HG03575 (cell line): ENCODE results near the gene RNF43.

Experiments
- ATAC-seq: cut with Tn5 transposase; IDR thresholded peaks from one replicate; pipeline ENCODE4 v1.9.1; 2021; ENCODE audit not compliant: unreplicated experiment, insufficient number of reproducible peaks, low FRiP score; ENCODE audit errors: extremely low read depth

The RNF43 gene

DNA sequence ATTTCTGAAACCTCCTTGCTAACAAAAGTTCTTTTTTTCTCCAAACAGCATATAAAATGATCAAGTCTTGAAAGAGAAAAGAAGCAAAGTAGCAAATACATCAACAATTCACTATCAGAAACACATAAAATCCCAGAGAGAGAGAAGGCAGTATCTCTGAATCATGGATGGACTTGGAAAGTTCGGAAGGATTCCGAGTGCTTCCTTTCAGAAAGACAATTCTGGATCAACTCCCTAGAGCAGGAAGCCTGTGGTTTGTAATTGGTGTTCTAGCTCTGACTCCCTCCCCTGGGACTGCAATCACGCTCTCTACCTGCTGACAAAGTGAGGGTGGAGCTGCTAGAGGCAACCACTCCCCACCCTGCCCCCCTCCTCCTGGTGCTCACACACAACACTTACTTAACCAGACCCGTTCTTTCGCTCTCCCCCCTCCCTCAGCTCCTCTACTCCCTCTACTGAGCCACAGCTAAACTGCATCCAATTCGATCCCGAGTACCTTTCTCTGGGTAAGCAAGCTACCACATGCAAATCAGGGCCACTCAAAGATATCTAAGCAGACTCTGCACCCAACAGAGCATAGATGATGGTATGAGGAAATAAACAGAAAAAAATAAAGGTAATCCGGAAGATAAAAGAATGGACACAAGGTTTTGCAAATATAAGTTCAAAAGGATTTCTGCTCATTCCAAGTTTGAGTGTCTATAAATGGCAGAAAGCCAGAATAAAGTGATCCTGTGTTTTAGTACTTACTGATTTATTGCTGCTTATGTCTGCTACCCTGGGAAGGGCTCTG is at the start of gene RNF43:
Gene RNF43 (minus strand): TSS at position 235 of the 793 bp plus-strand sequence. CDS start 1,957 bp downstream, outside the sequence.
- ATAC-seq: peak; percentile 52

- ATAC-seq: no peak
Observed at GRCh38 chr17:58455491-58455890, 38.2 kb upstream of the RNF43 start.

GRCh38 chr17:58452738-58453137 is 35.4 kb upstream of the RNF43 start:
- ATAC-seq: no peak

DNA sequence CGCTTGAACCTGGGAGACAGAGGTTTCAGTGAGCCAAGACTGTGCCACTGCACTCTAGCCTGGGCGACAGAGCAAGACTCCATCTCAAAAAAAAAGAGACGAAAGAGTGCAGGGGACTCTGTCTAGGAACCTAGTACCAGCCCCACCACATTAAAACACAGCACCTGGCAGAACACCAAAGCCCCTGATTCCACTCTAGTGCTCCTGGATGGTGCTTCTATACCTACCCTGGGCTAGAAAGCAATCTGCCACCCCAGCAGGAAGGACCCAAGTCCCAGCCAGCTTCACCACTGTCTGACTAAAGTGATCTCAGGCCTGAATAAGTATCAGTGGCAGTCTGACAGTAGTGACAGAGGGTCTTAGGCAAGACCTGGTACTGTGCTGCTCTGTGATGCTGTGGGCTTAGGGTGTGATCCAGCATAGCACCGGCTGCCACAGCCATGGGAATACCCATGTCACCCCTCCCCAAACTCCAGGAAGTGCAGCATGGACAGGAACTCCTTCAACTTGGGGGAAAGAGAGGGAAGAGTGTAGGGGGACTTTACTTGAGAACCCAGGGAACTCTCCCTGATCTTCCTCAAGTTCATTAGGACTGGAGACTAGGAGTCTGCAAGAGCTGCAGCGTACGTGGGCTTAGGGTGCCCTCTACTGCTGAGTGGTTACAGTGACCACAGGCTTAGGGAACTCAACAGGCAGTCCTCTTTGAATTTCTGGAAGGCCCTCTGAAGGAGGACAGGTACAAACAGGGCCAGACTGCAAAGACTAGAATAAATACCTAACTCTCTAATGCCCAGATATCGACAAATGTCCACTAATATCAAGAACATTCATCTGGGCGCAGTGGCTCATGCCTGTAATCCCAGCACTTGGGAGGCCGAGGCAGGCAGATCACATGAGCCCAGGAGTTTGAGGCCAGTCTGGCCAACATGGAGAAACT is 30.0 kb upstream of the RNF43 start:
- ATAC-seq: no peak

DNA sequence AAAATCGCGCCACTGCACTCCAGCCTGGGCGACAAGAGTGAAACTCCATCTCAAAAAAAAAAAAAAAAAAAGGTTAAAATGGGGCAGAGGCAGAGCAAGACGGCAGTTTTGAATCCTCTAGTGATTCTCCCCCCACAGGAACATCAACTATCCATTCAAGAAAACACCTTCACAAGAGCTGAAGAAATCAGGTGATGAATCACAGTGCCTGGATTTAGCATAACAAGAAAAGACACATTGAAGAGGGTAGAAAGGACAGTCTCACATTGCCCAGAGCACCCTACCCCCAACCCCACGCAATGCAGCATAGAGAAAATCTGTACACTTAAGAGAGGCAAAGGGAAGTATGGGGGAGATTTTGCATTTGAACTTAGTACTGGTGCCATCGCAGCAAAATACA is 28.8 kb upstream of the RNF43 start:
- ATAC-seq: no peak

GRCh38 chr17:58436805-58437239 is 19.5 kb upstream of the RNF43 start:
- ATAC-seq: no peak

DNA sequence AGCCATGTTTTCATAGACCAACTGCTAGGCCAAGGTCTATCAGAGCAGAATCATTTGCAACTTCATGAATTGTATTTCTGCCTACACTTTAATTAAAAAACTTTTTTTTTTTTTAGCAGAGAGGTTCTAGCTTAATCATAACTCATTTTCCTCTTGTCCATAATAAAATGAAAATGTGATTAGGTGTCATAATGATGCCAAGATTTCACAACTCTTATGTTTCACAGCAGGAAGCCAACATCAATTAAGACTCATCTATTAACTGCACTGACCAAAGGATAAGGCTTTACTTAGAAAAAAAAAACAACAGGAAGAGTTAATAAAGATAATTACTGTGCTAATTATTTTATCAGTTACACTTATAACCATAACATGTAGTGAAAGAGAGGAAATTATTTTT is 18.9 kb upstream of the RNF43 start:
- ATAC-seq: no peak

- no peak for ATAC-seq
Observed at GRCh38 chr17:58432806-58433573, 15.7 kb upstream of the RNF43 start.

GRCh38 chr17:58427807-58428206 is 10.5 kb upstream of the RNF43 start:
- ATAC-seq: no peak

DNA sequence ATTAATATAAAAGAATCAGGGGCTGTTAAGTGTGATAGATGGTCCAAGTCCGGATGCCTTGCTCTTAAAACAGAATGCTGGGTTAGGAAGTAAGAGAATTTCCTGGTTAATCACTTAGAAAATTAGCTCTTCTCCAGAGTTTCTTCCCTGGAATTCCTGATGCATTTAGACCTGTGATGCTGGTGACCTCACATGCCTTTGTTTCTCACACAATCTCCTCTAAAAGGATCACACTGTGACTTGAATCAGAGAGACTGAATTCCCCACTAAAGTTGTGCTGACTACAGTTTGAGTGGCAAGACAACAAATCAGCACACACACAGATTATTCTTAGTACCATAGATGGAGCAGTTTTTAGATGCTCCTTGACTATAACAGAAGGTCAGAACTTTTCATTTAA is 4.4 kb upstream of the RNF43 start:
- ATAC-seq: no peak

DNA sequence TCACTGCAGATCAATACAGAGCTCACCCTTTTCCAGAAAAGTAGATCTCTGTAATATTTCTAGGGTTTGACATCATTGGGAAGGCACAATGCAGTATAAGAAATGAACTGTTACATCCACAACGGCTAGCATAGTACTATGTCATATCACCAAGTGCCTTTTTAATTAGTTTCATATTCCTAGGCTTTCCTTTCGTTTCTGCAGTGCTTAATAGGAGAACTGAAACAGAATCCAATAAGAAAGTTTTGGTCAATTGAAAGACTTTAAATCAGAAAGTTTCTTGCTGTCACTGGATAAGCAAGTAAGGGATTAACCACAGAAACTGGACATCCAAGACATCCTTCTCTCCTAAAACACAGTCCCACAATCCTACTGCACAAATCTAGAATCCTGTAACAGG is 3.5 kb upstream of the RNF43 start:
- ATAC-seq: no peak

DNA sequence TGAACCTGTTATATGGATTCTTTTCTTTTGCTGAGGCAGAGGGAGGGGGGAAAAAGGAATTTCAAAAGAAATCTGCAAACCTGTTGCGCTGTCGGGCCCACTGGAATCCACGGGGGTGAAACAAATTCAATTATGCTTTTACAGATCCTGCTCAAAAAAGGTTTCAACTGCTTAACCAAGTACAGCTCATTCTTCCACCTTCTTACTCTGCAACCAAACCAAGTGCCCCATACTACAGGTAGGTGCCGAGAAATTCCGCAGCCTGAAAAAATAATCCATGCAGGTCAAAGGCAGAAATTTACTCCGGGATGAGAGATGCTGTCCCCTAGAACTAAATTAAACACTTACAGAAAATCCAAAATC is 416 bp downstream of the RNF43 start:
- ATAC-seq: no peak

DNA sequence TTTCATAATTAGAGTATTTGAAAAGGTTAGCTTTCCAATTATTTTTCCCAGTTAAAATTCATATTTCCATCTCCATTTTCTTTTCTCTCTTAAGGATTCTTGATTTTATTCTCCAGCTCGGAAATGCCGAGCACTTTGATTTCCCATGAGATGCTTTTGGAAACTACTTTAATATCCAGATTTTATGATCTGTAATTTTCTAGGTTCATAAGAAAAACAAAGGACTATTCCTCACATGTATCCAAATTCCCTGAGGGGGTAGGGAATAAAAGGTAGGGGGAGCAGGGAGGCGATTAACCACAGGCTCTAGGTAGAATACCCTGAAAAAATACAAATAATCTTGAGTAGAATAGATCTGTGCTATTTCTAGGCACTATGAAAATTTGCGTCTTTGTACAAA is 938 bp downstream of the RNF43 start:
- ATAC-seq: no peak

- ATAC-seq: no peak
Observed at GRCh38 chr17:58415371-58416055, 1.8 kb downstream of the RNF43 start.

- no peak for ATAC-seq
Observed at GRCh38 chr17:58414596-58414997, 2.7 kb downstream of the RNF43 start.

DNA sequence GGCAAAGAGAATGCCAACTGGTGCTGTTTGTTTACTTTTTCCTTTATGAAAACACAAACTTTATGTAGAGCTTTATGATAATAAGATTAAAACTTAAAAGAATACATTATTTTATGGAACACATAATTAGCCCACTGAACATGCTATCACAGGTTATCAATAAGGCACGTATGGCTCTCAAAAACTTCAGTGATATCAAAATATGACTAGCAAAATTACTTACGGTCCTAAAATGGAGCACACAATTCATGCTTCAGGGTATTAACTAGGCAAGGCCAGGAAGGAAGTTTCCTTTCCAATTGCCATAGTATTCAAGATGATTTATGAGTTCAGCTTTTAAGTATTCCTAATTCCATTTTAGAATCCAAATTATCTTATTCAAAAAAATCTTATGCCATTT is 3.6 kb downstream of the RNF43 start:
- no peak for ATAC-seq

DNA sequence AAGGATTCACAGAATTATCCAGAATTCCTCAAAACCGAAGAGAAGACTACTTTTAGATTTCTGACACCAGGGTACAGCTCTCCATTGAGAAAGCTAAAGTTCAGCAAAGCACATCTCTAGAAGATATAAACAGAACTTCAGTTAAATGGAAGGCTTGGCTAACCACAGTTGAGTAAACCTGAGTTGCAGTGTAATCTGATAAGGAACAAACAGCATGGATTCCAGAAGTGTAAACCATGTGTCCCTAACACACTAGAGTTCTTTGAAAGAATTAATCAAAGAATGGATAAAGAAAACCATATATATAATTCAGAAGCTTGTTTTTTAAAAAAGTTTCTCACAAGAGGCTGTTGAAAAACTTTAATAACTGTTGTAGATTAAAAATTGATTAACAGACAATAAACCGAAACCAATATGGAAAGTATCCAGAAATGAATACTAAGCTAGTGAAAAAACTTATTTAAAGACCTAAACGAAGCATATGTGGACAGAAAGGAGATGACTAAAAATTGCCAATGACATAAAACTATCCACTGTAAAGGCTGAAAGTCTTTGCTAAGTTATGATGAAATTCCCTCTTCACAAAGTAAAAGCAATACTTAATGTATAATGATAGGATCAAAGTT is 4.3 kb downstream of the RNF43 start:
- ATAC-seq: no peak

GRCh38 chr17:58412064-58412703 is 5.2 kb downstream of the RNF43 start:
- no peak for ATAC-seq
